Measurements from ENCODE around the gene CWC27.

CWC27 gene

GRCh38 chr5:64765804-64766504, 2.8 kb upstream of the CWC27 start:
- no peak for TF ChIP-seq CTCF (IDR thresholded peaks at IDR 0.05; ENCODE audit: low read depth, low read length, missing control alignments)
- no peak for DNase-seq (ENCODE audit: low read depth)
- H3K4me3 ChIP-seq (ENCODE audit: low read depth, low read length): no peak overlapping the region
- in situ Hi-C loops (cut with HindIII; ENCODE audit: low sequenced_read_pairs): no loop called here

- no peak for DNase-seq (ENCODE audit: low read depth)
- in situ Hi-C loops (cut with HindIII; ENCODE audit: low sequenced_read_pairs): no loop called here
- H3K4me3 ChIP-seq (ENCODE audit: low read depth, low read length): peak overlapping the region; percentile 83
- no peak for TF ChIP-seq CTCF (IDR thresholded peaks at IDR 0.05; ENCODE audit: low read depth, low read length, missing control alignments)
Observed at GRCh38 chr5:64766941-64767340, 1.8 kb upstream of the CWC27 start.

DNA sequence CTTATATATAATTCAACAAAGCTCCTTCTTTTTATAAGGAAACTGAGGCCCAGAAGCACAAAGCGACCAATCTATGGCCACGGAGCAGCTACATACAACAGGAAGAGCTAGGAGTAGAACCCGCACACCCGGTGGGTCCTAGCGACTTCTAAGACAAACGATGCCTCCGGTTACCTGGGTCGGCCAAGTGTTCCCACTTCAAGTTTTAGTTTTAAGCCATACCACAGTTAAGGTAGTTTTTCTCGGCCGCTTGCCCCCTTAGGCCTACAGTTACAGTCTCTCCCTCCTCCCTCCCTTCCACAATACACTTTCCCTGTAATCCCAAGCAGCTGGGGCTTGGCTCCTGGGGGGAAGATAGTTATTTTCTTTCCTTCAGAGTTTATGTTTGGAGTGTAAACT, 772 bp upstream of the CWC27 start:
- DNase-seq (ENCODE audit: low read depth): no peak
- in situ Hi-C loops (cut with HindIII; ENCODE audit: low sequenced_read_pairs): no loop called here
- H3K4me3 ChIP-seq (ENCODE audit: low read depth, low read length): peak overlapping the region; percentile 83
- TF ChIP-seq CTCF (IDR thresholded peaks at IDR 0.05; ENCODE audit: low read depth, low read length, missing control alignments): no peak

DNA sequence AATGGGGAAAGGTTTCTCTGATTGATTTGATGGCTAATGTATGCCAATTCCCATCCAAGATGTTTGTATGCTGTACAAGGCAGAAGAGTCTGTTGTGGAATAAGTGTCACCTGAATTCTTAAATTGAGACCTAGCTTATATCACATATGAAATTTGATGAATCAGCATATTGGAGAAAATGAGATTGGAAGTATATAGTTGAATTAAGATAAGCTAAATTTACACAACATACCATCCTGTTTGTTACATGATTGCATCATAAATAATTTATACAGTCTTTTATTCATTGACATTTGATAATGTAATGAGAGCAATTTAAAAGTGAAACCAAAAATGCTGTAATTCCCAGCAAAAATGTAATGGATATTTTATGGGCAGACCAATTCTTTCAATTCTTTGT, 1.1 kb downstream of the CWC27 start:
- in situ Hi-C loops (cut with HindIII; ENCODE audit: low sequenced_read_pairs): no loop called here
- H3K4me3 ChIP-seq (ENCODE audit: low read depth, low read length): peak overlapping the region; percentile 83
- no peak for DNase-seq (ENCODE audit: low read depth)

GRCh38 chr5:64771736-64772135, 3.0 kb downstream of the CWC27 start:
- no peak overlapping the region for H3K4me3 ChIP-seq (ENCODE audit: low read depth, low read length)
- no peak for DNase-seq (ENCODE audit: low read depth)
- in situ Hi-C loops (cut with HindIII; ENCODE audit: low sequenced_read_pairs): no loop called here
- TF ChIP-seq CTCF (IDR thresholded peaks at IDR 0.05; ENCODE audit: low read depth, low read length, missing control alignments): no peak

More for the DNA sequence above, 1.1 kb downstream of the CWC27 start:
- no peak for TF ChIP-seq CTCF (IDR thresholded peaks at IDR 0.05; ENCODE audit: low read depth, low read length, missing control alignments)

GRCh38 chr5:64773533-64773932, 4.8 kb downstream of the CWC27 start:
- DNase-seq (ENCODE audit: low read depth): no peak
- no peak overlapping the region for H3K4me3 ChIP-seq (ENCODE audit: low read depth, low read length)
- TF ChIP-seq CTCF (IDR thresholded peaks at IDR 0.05; ENCODE audit: low read depth, low read length, missing control alignments): no peak
- in situ Hi-C loops (cut with HindIII; ENCODE audit: low sequenced_read_pairs): no loop called here

Data from astrocyte of the cerebellum (primary cell).